A549 (cell line): ENCODE data around the gene POLR2H.

Experiments
- CTCF ChIP-seq: fragments of >200 bp; sonication (Bioruptor Twin); formaldehyde crosslinking; IDR thresholded peaks from 3 replicates; pipeline ENCODE4 v1.5.1; 2016
- EHMT2 ChIP-seq: fragments of 200-600 bp; sonication (generic); IDR thresholded peaks from 2 replicates; pipeline ENCODE4 v1.6.1; 2016; ENCODE audit warnings: antibody characterized with exemption, low read depth, mild to moderate bottlenecking, moderate library complexity
- HOXB13 ChIP-seq: fragments of 250-450 bp; sonication (Bioruptor Pico); IDR thresholded peaks from 2 replicates; pipeline ENCODE4 v1.5.0; 2020; ENCODE audit warnings: low read depth, mild to moderate bottlenecking, moderate library complexity
- JUNB ChIP-seq: fragments of >200 bp; sonication (Bioruptor Twin); formaldehyde crosslinking; IDR thresholded peaks from 2 replicates; pipeline ENCODE4 v1.6.1; 2016
- KDM5A ChIP-seq: fragments of 200-600 bp; sonication (generic); IDR thresholded peaks from 2 replicates; pipeline ENCODE4 v1.6.1; 2016; ENCODE audit warnings: antibody characterized with exemption, mild to moderate bottlenecking
- NFE2L2 ChIP-seq: fragments of 150-350 bp; conservative IDR thresholded peaks from 2 replicates; pipeline ENCODE4 v1.6.1; 2014; ENCODE audit warnings: low read length
- POLR2A ChIP-seq: IDR thresholded peaks from 2 replicates; pipeline ENCODE4 v1.6.1; 2012; ENCODE audit warnings: mild to moderate bottlenecking, low read length
- POLR2AphosphoS2 ChIP-seq: conservative IDR thresholded peaks from 2 replicates; pipeline ENCODE4 v1.6.1; 2012; ENCODE audit warnings: low read length, improper control_type of control experiment, inconsistent platforms
- RCOR1 ChIP-seq: fragments of 150-350 bp; IDR thresholded peaks from 2 replicates; pipeline ENCODE4 v1.6.1; 2014; ENCODE audit warnings: antibody characterized with exemption, low read length, low read depth
- REST ChIP-seq: fragments of 200-600 bp; sonication (generic); IDR thresholded peaks from 2 replicates; pipeline ENCODE4 v1.6.1; 2016; ENCODE audit warnings: antibody characterized with exemption, mild to moderate bottlenecking, moderate library complexity
- SMC3 ChIP-seq: fragments of >200 bp; sonication (Bioruptor Twin); formaldehyde crosslinking; IDR thresholded peaks from 3 replicates; pipeline ENCODE4 v1.6.1; 2018; ENCODE audit warnings: inconsistent platforms
- SREBF2 ChIP-seq: fragments of 450-650 bp; IDR thresholded peaks from 2 replicates; pipeline ENCODE4 v1.6.1; 2014; ENCODE audit warnings: mild to moderate bottlenecking, moderate library complexity

- TF ChIP-seq POLR2A: no peak
- no peak for TF ChIP-seq EHMT2
- TF ChIP-seq CTCF: no peak
- no peak for TF ChIP-seq HOXB13 (CRISPR knock-in tag)
- TF ChIP-seq NFE2L2: no peak
- TF ChIP-seq POLR2AphosphoS2: no peak
- TF ChIP-seq SREBF2: no peak
- TF ChIP-seq JUNB: no peak
- no peak for TF ChIP-seq REST
- TF ChIP-seq SMC3: no peak
- TF ChIP-seq RCOR1: no peak
- no peak for TF ChIP-seq KDM5A
These were observed 47.9 kb downstream of the POLR2H start for GRCh38 chr3:184409331-184409926.
